ENCODE measurements around the gene C17orf50.

C17orf50 gene

GRCh38 chr17:35757243-35757642 is 3.4 kb upstream of the C17orf50 start:
- no peak for DNase-seq

GRCh38 chr17:35761601-35762000 is 914 bp downstream of the C17orf50 start:
- no peak for DNase-seq

GRCh38 chr17:35763767-35764122 is 3.1 kb downstream of the C17orf50 start:
- DNase-seq, result no peak

GRCh38 chr17:35764123-35764991 is 3.7 kb downstream of the C17orf50 start:
- peak; percentile 49 to 79 (median 62) for DNase-seq

- DNase-seq, result no peak
These were observed 4.5 kb downstream of the C17orf50 start for GRCh38 chr17:35765086-35765710.

GRCh38 chr17:35765756-35766488 is 5.2 kb downstream of the C17orf50 start:
- no peak for DNase-seq

GRCh38 chr17:35766489-35766877 is 5.8 kb downstream of the C17orf50 start:
- no peak for DNase-seq

- DNase-seq, result peak in 1 of 4 experiments; percentile 6
These were observed 6.3 kb downstream of the C17orf50 start for GRCh38 chr17:35766903-35767510.

GRCh38 chr17:35768797-35769196 is 8.1 kb downstream of the C17orf50 start:
- DNase-seq, result no peak

- DNase-seq, result no peak
These were observed 9.3 kb downstream of the C17orf50 start for GRCh38 chr17:35769895-35770486.

- DNase-seq, result no peak
These were observed 12.4 kb downstream of the C17orf50 start for GRCh38 chr17:35773129-35773528.

GRCh38 chr17:35773679-35774425 is 13.2 kb downstream of the C17orf50 start:
- DNase-seq, result no peak

- DNase-seq, result no peak
These were observed 13.8 kb downstream of the C17orf50 start for GRCh38 chr17:35774499-35774898.

- no peak for DNase-seq
These were observed 14.4 kb downstream of the C17orf50 start for GRCh38 chr17:35775039-35775438.

GRCh38 chr17:35775583-35775982 is 14.9 kb downstream of the C17orf50 start:
- DNase-seq, result no peak

- no peak for DNase-seq
These were observed 18.0 kb downstream of the C17orf50 start for GRCh38 chr17:35778641-35779196.

GRCh38 chr17:35780950-35781349 is 20.3 kb downstream of the C17orf50 start:
- DNase-seq, result no peak

- no peak for DNase-seq
These were observed 24.2 kb downstream of the C17orf50 start for GRCh38 chr17:35784895-35785294.

- no peak for DNase-seq
These were observed 26.3 kb downstream of the C17orf50 start for GRCh38 chr17:35786941-35787432.

GRCh38 chr17:35788477-35789368 is 28.0 kb downstream of the C17orf50 start:
- no peak for DNase-seq

- no peak for DNase-seq
These were observed 30.2 kb downstream of the C17orf50 start for GRCh38 chr17:35790841-35791240.
